Osteoblast (primary cell): ENCODE data around the gene RTBDN. TPM values are rescaled to one million over a fixed set of nuclear protein-coding genes. Genes with fewer than 3 reads are reported as not detected.

Experiments used
- DNase-seq: peaks from one replicate; pipeline ENCODE4 v3.0.0; 2011; ENCODE audit warnings: low spot score, mixed read lengths; ENCODE audit not compliant: insufficient read length; ENCODE audit errors: missing footprints
- H2AFZ ChIP-seq: 2 replicates; pipeline ENCODE4 v1.6.0; 2011; ENCODE audit warnings: mild to moderate bottlenecking, low read length
- H3K27ac ChIP-seq: 2 replicates; pipeline ENCODE4 v1.5.1; 2011; ENCODE audit warnings: mild to moderate bottlenecking, low read depth, low read length, moderate library complexity
- H3K27me3 ChIP-seq: 2 replicates; pipeline ENCODE4 v1.6.0; 2012; ENCODE audit warnings: mild to moderate bottlenecking, control low read depth, inconsistent platforms, low read length, moderate library complexity; ENCODE audit not compliant: insufficient read depth
- H3K36me3 ChIP-seq: 2 replicates; pipeline ENCODE4 v1.5.1; 2011; ENCODE audit warnings: mild to moderate bottlenecking, low read length, control low read depth, moderate library complexity; ENCODE audit not compliant: insufficient read depth
- H3K4me1 ChIP-seq: 2 replicates; pipeline ENCODE4 v1.5.1; 2011; ENCODE audit warnings: mild to moderate bottlenecking, low read length, control low read depth, moderate library complexity; ENCODE audit not compliant: insufficient read depth
- H3K4me2 ChIP-seq: 2 replicates; pipeline ENCODE4 v1.6.0; 2011; ENCODE audit warnings: mild to moderate bottlenecking, low read length; ENCODE audit not compliant: insufficient read depth
- H3K4me3 ChIP-seq: fragments of 200-600 bp; sonication (generic); 3 replicates; pipeline ENCODE4 v1.5.1; 2012; ENCODE audit warnings: mild to moderate bottlenecking, low read length, inconsistent platforms; ENCODE audit not compliant: insufficient read depth
- H3K79me2 ChIP-seq: 2 replicates; pipeline ENCODE4 v1.6.0; 2012; ENCODE audit warnings: mild to moderate bottlenecking, low read length, control low read depth, inconsistent platforms; ENCODE audit not compliant: insufficient read depth
- H3K9me3 ChIP-seq: 2 replicates; pipeline ENCODE4 v1.5.1; 2011; ENCODE audit warnings: low read depth, low read length, control low read depth
- H4K20me1 ChIP-seq: 2 replicates; pipeline ENCODE4 v1.6.0; 2012; ENCODE audit warnings: mild to moderate bottlenecking, low read length, control low read depth; ENCODE audit not compliant: insufficient read depth
- CTCF ChIP-seq: IDR thresholded peaks from 2 replicates; pipeline ENCODE4 v1.5.1; 2011; ENCODE audit warnings: mild to moderate bottlenecking, low read depth, low read length, moderate library complexity; ENCODE audit errors: extremely low read depth
- total RNA-seq: library from RNA; depleted of rRNA; stranded (reverse); fragments of >200 nt; gene quantifications from 2 replicates; pipeline ENCODE4 v1.2.3, GENCODE V29; 2012

The RTBDN gene
- not detected in 2 replicates for total RNA-seq

- no peak within 1 kb of the TSS for H3K4me3 ChIP-seq
Measured at GRCh38 chr19:12834566-12834943, at the start of gene RTBDN. Gene RTBDN, minus strand, starts transcription at chr19:12834579. Its CDS starts 4,600 bp downstream, at chr19:12829979.

GRCh38 chr19:12882589-12882988 lies 48.2 kb upstream of the RTBDN start:
- no peak for DNase-seq
- H3K27ac ChIP-seq, result no peak overlapping the region
- H3K9me3 ChIP-seq, result peaks cover 9% of the 10 kb centered on the region

More at GRCh38 chr19:12834566-12834943, at the start of gene RTBDN:
- H3K4me2 ChIP-seq, result no peak within 1 kb of the TSS
- H3K9me3 ChIP-seq, result no peaks in the 10 kb centered on the region
- TF ChIP-seq CTCF, result no peak
- DNase-seq, result peak; percentile 87
- H3K4me1 ChIP-seq, result no peaks in the 10 kb centered on the region
- H3K79me2 ChIP-seq, result no peaks in the 10 kb centered on the region
- H3K27me3 ChIP-seq, result peaks cover 67% of the 10 kb centered on the region
- H4K20me1 ChIP-seq, result peaks cover 11% of the 10 kb centered on the region
- no peak within 1 kb of the TSS for H3K27ac ChIP-seq
- H2AFZ ChIP-seq, result no peak within 1 kb of the TSS
- no peaks in the 10 kb centered on the region for H3K36me3 ChIP-seq

GRCh38 chr19:12881172-12881808 lies 46.9 kb upstream of the RTBDN start, which contains the start of gene DNASE2:
Gene DNASE2, minus strand, starts transcription at chr19:12881449. Its CDS starts 74 bp downstream, at chr19:12881375.
- no peak for TF ChIP-seq CTCF
- Histone ChIP-seq H3K4me1 (peaks cover 6% of the 10 kb centered on the region), H2AFZ (peak within 1 kb of the TSS; percentile 94), H3K36me3 (peaks cover 6% of the 10 kb centered on the region), H4K20me1 (no peaks in the 10 kb centered on the region), H3K4me3 (peak within 1 kb of the TSS; percentile 83), H3K27me3 (peaks cover 16% of the 10 kb centered on the region), H3K4me2 (peak within 1 kb of the TSS; percentile 82), H3K9me3 (peaks cover 9% of the 10 kb centered on the region), H3K79me2 (no peaks in the 10 kb centered on the region), H3K27ac (no peak within 1 kb of the TSS)
- DNase-seq, result peak; percentile 100

More at GRCh38 chr19:12882589-12882988, 48.2 kb upstream of the RTBDN start:
- H3K4me1 ChIP-seq, result peaks cover 6% of the 10 kb centered on the region
- H2AFZ ChIP-seq, result no peak overlapping the region
- no peak overlapping the region for H3K4me3 ChIP-seq
- no peaks in the 10 kb centered on the region for H3K79me2 ChIP-seq
- no peaks in the 10 kb centered on the region for H4K20me1 ChIP-seq
- no peak overlapping the region for H3K4me2 ChIP-seq
- H3K27me3 ChIP-seq, result peaks cover 26% of the 10 kb centered on the region
- no peak for TF ChIP-seq CTCF
- H3K36me3 ChIP-seq, result peaks cover 6% of the 10 kb centered on the region

GRCh38 chr19:12880551-12881171 lies 46.3 kb upstream of the RTBDN start:
- H3K4me3 ChIP-seq, result peak overlapping the region; percentile 83
- H3K27me3 ChIP-seq, result peaks cover 14% of the 10 kb centered on the region
- H3K27ac ChIP-seq, result no peak overlapping the region
- H4K20me1 ChIP-seq, result no peaks in the 10 kb centered on the region
- H2AFZ ChIP-seq, result peak overlapping the region; percentile 94
- DNase-seq, result peak; percentile 95
- H3K36me3 ChIP-seq, result peaks cover 6% of the 10 kb centered on the region
- H3K79me2 ChIP-seq, result no peaks in the 10 kb centered on the region
- H3K4me2 ChIP-seq, result peak overlapping the region; percentile 82
- H3K4me1 ChIP-seq, result peaks cover 6% of the 10 kb centered on the region
- peaks cover 9% of the 10 kb centered on the region for H3K9me3 ChIP-seq
- TF ChIP-seq CTCF, result no peak
